GM21825 (cell line): Measurements from ENCODE around the gene COL4A2.

Experiments
- ATAC-seq: cut with Tn5 transposase; IDR thresholded peaks from one replicate; pipeline ENCODE4 v1.9.1; 2021; ENCODE audit warnings: mild to moderate bottlenecking, moderate library complexity; ENCODE audit not compliant: unreplicated experiment

Gene COL4A2

GRCh38 chr13:110546378-110546777 lies 239.3 kb downstream of the COL4A2 start:
- ATAC-seq, result no peak

GRCh38 chr13:110546926-110547325 lies 239.8 kb downstream of the COL4A2 start:
- ATAC-seq, result no peak

- ATAC-seq, result no peak
These were observed 242.1 kb downstream of the COL4A2 start for GRCh38 chr13:110548891-110549794.

GRCh38 chr13:110549795-110550160 lies 242.7 kb downstream of the COL4A2 start:
- ATAC-seq, result no peak

GRCh38 chr13:110551284-110551683 lies 244.2 kb downstream of the COL4A2 start:
- ATAC-seq, result no peak

- ATAC-seq, result no peak
These were observed 245.7 kb downstream of the COL4A2 start for GRCh38 chr13:110552767-110553166.

GRCh38 chr13:110553417-110553816 lies 246.3 kb downstream of the COL4A2 start:
- no peak for ATAC-seq

GRCh38 chr13:110554227-110554836 lies 247.2 kb downstream of the COL4A2 start:
- ATAC-seq, result no peak

- no peak for ATAC-seq
These were observed 247.9 kb downstream of the COL4A2 start for GRCh38 chr13:110554946-110555345.

GRCh38 chr13:110555601-110556223 lies 248.6 kb downstream of the COL4A2 start:
- peak; percentile 65 for ATAC-seq

- ATAC-seq, result no peak
These were observed 249.1 kb downstream of the COL4A2 start for GRCh38 chr13:110556224-110556606.

- ATAC-seq, result no peak
These were observed 250.0 kb downstream of the COL4A2 start for GRCh38 chr13:110557082-110557481.

- ATAC-seq, result no peak
These were observed 250.7 kb downstream of the COL4A2 start for GRCh38 chr13:110557610-110558305.

- ATAC-seq, result no peak
These were observed 252.4 kb downstream of the COL4A2 start for GRCh38 chr13:110559429-110559943.

GRCh38 chr13:110559986-110560385 lies 252.9 kb downstream of the COL4A2 start:
- ATAC-seq, result no peak

GRCh38 chr13:110560601-110561343 lies 253.7 kb downstream of the COL4A2 start:
- ATAC-seq, result peak; percentile 18

- ATAC-seq, result peak; percentile 81
These were observed 254.4 kb downstream of the COL4A2 start, which contains the start of gene RAB20 for GRCh38 chr13:110561344-110562035. RAB20 (minus strand) TSS chr13:110561722; CDS start chr13:110561519, 203 bp downstream.

GRCh38 chr13:110562036-110562597 lies 255.0 kb downstream of the COL4A2 start:
- no peak for ATAC-seq
